H9 (cell line): ENCODE data around the gene FUT9. TPM values are rescaled to one million over a fixed set of nuclear protein-coding genes. Genes with fewer than 3 reads are reported as not detected.

Experiments
- DNase-seq: peaks from one replicate; pipeline ENCODE4 v3.0.0-alpha.2; 2017
- H2AFZ ChIP-seq: one replicate; pipeline ENCODE4 v1.6.1; 2013; ENCODE audit warnings: mild to moderate bottlenecking, low read length, control low read depth, moderate library complexity
- H2AK5ac ChIP-seq: 2 replicates; pipeline ENCODE4 v1.6.1; 2013; ENCODE audit warnings: low read length, control low read depth, mixed read lengths; ENCODE audit not compliant: insufficient read length
- H2BK120ac ChIP-seq: one replicate; pipeline ENCODE4 v1.6.1; 2013; ENCODE audit warnings: low read depth, mild to moderate bottlenecking, low read length, control low read depth, inconsistent platforms; ENCODE audit not compliant: poor library complexity, severe bottlenecking
- H2BK12ac ChIP-seq: 2 replicates; pipeline ENCODE4 v1.6.1; 2013; ENCODE audit warnings: low read length, control low read depth, mixed read lengths, low read depth; ENCODE audit not compliant: insufficient read length
- H2BK15ac ChIP-seq: 2 replicates; pipeline ENCODE4 v1.6.1; 2013; ENCODE audit warnings: low read depth, low read length, control low read depth
- H2BK20ac ChIP-seq: one replicate; pipeline ENCODE4 v1.6.1; 2013; ENCODE audit warnings: low read depth, mild to moderate bottlenecking, low read length, control low read depth, inconsistent platforms; ENCODE audit not compliant: poor library complexity, severe bottlenecking
- H2BK5ac ChIP-seq: 2 replicates; pipeline ENCODE4 v1.6.1; 2013; ENCODE audit warnings: low read length, control low read depth, mixed read lengths; ENCODE audit not compliant: insufficient read length
- H3K14ac ChIP-seq: 2 replicates; pipeline ENCODE4 v1.6.1; 2013; ENCODE audit warnings: low read length, control low read depth; ENCODE audit not compliant: insufficient read depth
- H3K18ac ChIP-seq: 2 replicates; pipeline ENCODE4 v1.6.1; 2013; ENCODE audit warnings: low read depth, mild to moderate bottlenecking, mixed read lengths, low read length, control low read depth; ENCODE audit not compliant: insufficient read length
- H3K23ac ChIP-seq: 2 replicates; pipeline ENCODE4 v1.6.1; 2013; ENCODE audit warnings: low read length, control low read depth, mixed read lengths, low read depth; ENCODE audit not compliant: insufficient read length
- H3K23me2 ChIP-seq: 2 replicates; pipeline ENCODE4 v1.6.1; 2013; ENCODE audit warnings: low read depth, mild to moderate bottlenecking, mixed read lengths, low read length, control low read depth; ENCODE audit not compliant: insufficient read length, poor library complexity, severe bottlenecking
- H3K27ac ChIP-seq: 2 replicates; pipeline ENCODE4 v1.5.1; 2013; ENCODE audit warnings: low read length, control low read depth, mixed read lengths, low read depth; ENCODE audit not compliant: insufficient read length
- H3K27me3 ChIP-seq: 2 replicates; pipeline ENCODE4 v1.6.1; 2013; ENCODE audit warnings: low read length, control low read depth, inconsistent platforms; ENCODE audit not compliant: insufficient read depth
- H3K4ac ChIP-seq: 2 replicates; pipeline ENCODE4 v1.6.1; 2013; ENCODE audit warnings: low read depth, mild to moderate bottlenecking, control low read depth, inconsistent platforms, low read length, moderate library complexity
- H3K4me1 ChIP-seq: 2 replicates; pipeline ENCODE4 v1.6.1; 2013; ENCODE audit warnings: low read length, control low read depth, inconsistent platforms; ENCODE audit not compliant: insufficient read depth
- H3K4me2 ChIP-seq: 2 replicates; pipeline ENCODE4 v1.6.1; 2013; ENCODE audit warnings: low read length, control low read depth, mixed read lengths; ENCODE audit not compliant: insufficient read length, insufficient read depth
- H3K56ac ChIP-seq: 2 replicates; pipeline ENCODE4 v1.6.1; 2013; ENCODE audit warnings: low read depth, mild to moderate bottlenecking, mixed read lengths, low read length, control low read depth; ENCODE audit not compliant: insufficient read length
- H3K79me1 ChIP-seq: 2 replicates; pipeline ENCODE4 v1.6.1; 2013; ENCODE audit warnings: low read depth, mild to moderate bottlenecking, moderate library complexity, low read length, control low read depth, inconsistent platforms; ENCODE audit not compliant: insufficient read depth, poor library complexity, severe bottlenecking
- H3K79me2 ChIP-seq: 2 replicates; pipeline ENCODE4 v1.6.1; 2013; ENCODE audit warnings: low read length, control low read depth, inconsistent platforms; ENCODE audit not compliant: insufficient read depth
- H3K9ac ChIP-seq: 2 replicates; pipeline ENCODE4 v1.6.1; 2013; ENCODE audit warnings: low read length, control low read depth, mixed read lengths; ENCODE audit not compliant: insufficient read length; ENCODE audit errors: extremely low read depth
- H3K9me3 ChIP-seq: one replicate; pipeline ENCODE4 v1.6.1; 2013; ENCODE audit warnings: low read depth, low read length, inconsistent platforms; ENCODE audit not compliant: control insufficient read depth
- H3T11ph ChIP-seq: one replicate; pipeline ENCODE4 v1.6.1; 2013; ENCODE audit warnings: mild to moderate bottlenecking, low read length, control low read depth, inconsistent platforms
- H4K20me1 ChIP-seq: one replicate; pipeline ENCODE4 v1.6.1; 2013; ENCODE audit not compliant: control insufficient read depth, insufficient read length, insufficient read depth
- H4K5ac ChIP-seq: 2 replicates; pipeline ENCODE4 v1.6.1; 2013; ENCODE audit warnings: low read depth, mild to moderate bottlenecking, mixed read lengths, low read length, control low read depth; ENCODE audit not compliant: insufficient read length
- H4K8ac ChIP-seq: replicated peaks from 2 replicates; pipeline ENCODE4 v1.6.1; 2013; ENCODE audit warnings: low read length, control low read depth, mixed read lengths, low read depth; ENCODE audit not compliant: insufficient read length
- H4K91ac ChIP-seq: 2 replicates; pipeline ENCODE4 v1.6.1; 2013; ENCODE audit warnings: low read depth, mild to moderate bottlenecking, moderate library complexity, mixed read lengths, low read length, control low read depth; ENCODE audit not compliant: insufficient read length
- H3K27ac Mint-ChIP-seq, 3 experiments: 2 replicates in 2 of 3; 3 replicates in 1 of 3; pipeline ENCODE4 v1.8.0; 2020 to 2021; ENCODE audit warnings: mixed read lengths in 3 of 3, mild to moderate bottlenecking in 1 of 3, moderate library complexity in 1 of 3
- H3K27me3 Mint-ChIP-seq: 2 replicates; pipeline ENCODE4 v1.8.0; 2021; ENCODE audit warnings: low read depth, mild to moderate bottlenecking, moderate library complexity, mixed read lengths
- H3K36me3 Mint-ChIP-seq, 3 experiments: 2 replicates in 2 of 3; 3 replicates in 1 of 3; pipeline ENCODE4 v1.8.0; 2020 to 2021; ENCODE audit warnings: low read depth in 3 of 3, mixed read lengths in 3 of 3; ENCODE audit not compliant: insufficient read depth in 1 of 3
- H3K4me1 Mint-ChIP-seq, 2 experiments: 2 replicates each; pipeline ENCODE4 v1.8.0; 2020; ENCODE audit warnings: mixed read lengths in 2 of 2
- H3K4me3 Mint-ChIP-seq, 2 experiments: 2 replicates in 1 of 2; 3 replicates in 1 of 2; pipeline ENCODE4 v1.8.0; 2020 to 2021; ENCODE audit warnings: mild to moderate bottlenecking in 2 of 2, mixed read lengths in 2 of 2, moderate library complexity in 1 of 2
- H3K9me3 Mint-ChIP-seq, 2 experiments: 2 replicates in 1 of 2; 3 replicates in 1 of 2; pipeline ENCODE4 v1.8.0; 2020; ENCODE audit warnings: mild to moderate bottlenecking in 2 of 2, mixed read lengths in 2 of 2, moderate library complexity in 1 of 2
- CTCF ChIP-seq: fragments of 200-600 bp; sonication (generic); conservative IDR thresholded peaks from 3 replicates; pipeline ENCODE4 v1.8.0; 2021; ENCODE audit warnings: antibody characterized with exemption, mild to moderate bottlenecking
- WGBS: extraction: QIAGEN DNeasy Blood & Tissue Kit; methylation state at CpG from one replicate; pipeline ENCODE4 v1.1.7; 2013; ENCODE audit warnings: missing lambda C conversion rate, low lambda C conversion rate, mixed read lengths; ENCODE audit not compliant: insufficient read length; ENCODE audit errors: extremely low coverage; 5-methylcytosine and 5-hydroxymethylcytosine counted together
- total RNA-seq: library from RNA; stranded (reverse); gene quantifications from 2 replicates; pipeline ENCODE4 v1.2.1, GENCODE V29; 2021

The FUT9 gene
- total RNA-seq, 1 experiment from 2014 or later, result 1.6 TPM

GRCh38 chr6:96074006-96074405 is 58.2 kb downstream of the FUT9 start:
- Histone ChIP-seq H3K27ac (no peak overlapping the region), H2AK5ac (no peak overlapping the region), H2BK12ac (no peak overlapping the region), H3K18ac (no peak overlapping the region), H2BK120ac (no peak overlapping the region), H4K8ac (no peak overlapping the region), H3K9ac (no peak overlapping the region), H3K27me3 (no peaks in the 10 kb centered on the region), H3K79me2 (no peaks in the 10 kb centered on the region), H3K4me2 (no peak overlapping the region), H3K23ac (no peak overlapping the region), H3K79me1 (no peaks in the 10 kb centered on the region), H3K23me2 (no peaks in the 10 kb centered on the region), H4K91ac (no peak overlapping the region), H3T11ph (no peak overlapping the region), H3K14ac (no peak overlapping the region), H3K56ac (no peak overlapping the region), H2BK15ac (no peak overlapping the region), H4K20me1 (no peaks in the 10 kb centered on the region), H4K5ac (no peak overlapping the region), H3K4me1 (no peaks in the 10 kb centered on the region), H2BK5ac (no peak overlapping the region), H2BK20ac (no peak overlapping the region), H2AFZ (no peak overlapping the region), H3K9me3 (no peaks in the 10 kb centered on the region), H3K4ac (no peak overlapping the region)
- DNase-seq, result no peak
- TF ChIP-seq CTCF, result no peak
- Mint-ChIP-seq H3K36me3 (no peaks in the 10 kb centered on the region), H3K27ac (no peak overlapping the region), H3K9me3 (no peaks in the 10 kb centered on the region), H3K4me3 (no peak overlapping the region), H3K27me3 (no peaks in the 10 kb centered on the region), H3K4me1 (peaks cover 5 to 11% of the 10 kb centered on the region in 2 experiments)
- WGBS, result no CpG with 5 or more reads among the region's 3 CpGs
